ENCODE results near the gene PHGDH. TPM values are rescaled to one million over a fixed set of nuclear protein-coding genes. Genes with fewer than 3 reads are reported as not detected.

Gene PHGDH
- total and polyA plus RNA-seq, 9 of the 15 experiments (the other 6 are each of a cell fraction or from before 2014, with no cell fraction given) = 6.7 to 84.2 (median 36.2) TPM

DNA sequence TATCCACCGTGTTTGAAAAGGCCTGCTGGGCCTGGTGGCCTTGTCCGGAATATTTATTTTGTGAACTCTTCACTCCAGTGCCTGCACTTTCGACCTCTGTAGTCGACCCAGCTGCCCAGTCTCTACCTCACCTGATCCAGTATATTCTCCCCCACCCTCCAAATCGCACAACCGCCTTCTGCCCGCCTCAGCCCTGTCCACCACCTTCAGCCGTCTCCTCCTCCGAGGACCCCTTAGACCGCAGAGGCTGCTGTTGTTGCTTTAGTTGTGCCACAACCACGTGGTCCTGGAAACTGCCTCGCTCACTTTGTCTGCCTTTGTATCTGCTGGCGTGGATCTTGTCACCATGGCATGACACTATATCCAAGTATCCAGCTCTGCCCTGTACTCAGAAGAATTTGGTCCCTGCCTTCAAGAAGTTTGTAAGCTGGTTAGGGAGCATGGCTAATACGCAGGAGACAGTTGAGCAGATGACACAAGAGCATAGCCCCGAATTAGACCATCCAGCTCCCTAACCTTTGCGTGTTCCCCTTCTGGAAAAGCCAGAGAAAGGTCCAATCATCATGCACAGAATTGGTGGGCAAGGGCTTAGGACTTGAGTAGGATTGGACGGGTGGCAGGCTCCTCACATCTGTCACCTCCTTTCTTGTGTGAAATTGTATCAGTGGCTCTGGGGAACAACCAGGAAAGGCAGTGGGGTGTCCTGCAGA is 1.5 kb downstream of the PHGDH start:
- Histone ChIP-seq H4K20me1 (replicated peaks; ENCODE audit: control insufficient read depth, insufficient read depth, low read length) (peaks cover 24% of the 10 kb centered on the region), H3K4me2 (ENCODE audit: insufficient read depth, low read length) (peak overlapping the region; percentile 90), H3K9me1 (ENCODE audit: control insufficient read depth, insufficient read depth, low read length) (no peaks in the 10 kb centered on the region), H3K27ac (ENCODE audit: extremely low read depth, low read depth, low read length) (peak overlapping the region; percentile 11; the same call in 1 of the 3 replicates), H3K9me3 (replicated peaks; ENCODE audit: control insufficient read depth, insufficient read depth, low read depth, low read length) (no peaks in the 10 kb centered on the region), H3K9ac (ENCODE audit: insufficient read depth in 1 of 2, low read depth in 2 of 2, low read length in 2 of 2) (peak overlapping the region in 1 of 2 experiments; percentile 68; a peak in 3 of 4 replicates), H3K36me3 (ENCODE audit: control insufficient read depth, insufficient read depth, low read length) (no peaks in the 10 kb centered on the region), H3K27me3 (ENCODE audit: control insufficient read depth in 2 of 2, insufficient read depth in 2 of 2, low read length in 2 of 2) (peaks cover 2 to 12% of the 10 kb centered on the region in 2 experiments; a peak in 4 of 5 replicates), H3K4me3 (peak overlapping the region; percentile 68; the same call in 1 of the 2 replicates), H3K4me1 (replicated peaks in 1 of 2; ENCODE audit: control insufficient read depth in 2 of 2, insufficient read depth in 2 of 2, low read length in 2 of 2) (peaks cover 17 to 30% of the 10 kb centered on the region in 2 experiments), H2AFZ (ENCODE audit: low read depth, low read length) (peak overlapping the region; percentile 68), H3K79me2 (ENCODE audit: control insufficient read depth, insufficient read depth, low read length) (peaks cover 46% of the 10 kb centered on the region)
- ChIA-PET POLR2A (interaction anchor here (0.6 to 2.7 kb wide), 7 partner anchors 11 to 35 kb away, joined by 3 to 10 read pairs (median 3); no protein-coding TSS in a partner anchor), CTCF (ENCODE audit: low intra/inter-chr PET ratio) (no interaction called here)
- no peak for FAIRE-seq
- intact Hi-C loops (cut with micrococcal nuclease) = loop anchor here (2.0 to 5.0 kb wide), 2 partner anchors 24 to 36 kb away; no protein-coding TSS in a partner anchor
- 25% methylated on average over 17 of the region's 17 CpGs for WGBS (ENCODE audit: insufficient coverage, low coverage, missing lambda C conversion rate)
- ATAC-seq = peak; percentile 1
- in situ Hi-C loops (cut with MboI) = no loop called here
- DNase-seq (ENCODE audit: extremely low read depth in 1 of 4, low spot score in 3 of 4) = no peak
- TSS peak; percentile 47 for BruUV-seq (replicated peaks)
- TF ChIP-seq, protein P1, sequence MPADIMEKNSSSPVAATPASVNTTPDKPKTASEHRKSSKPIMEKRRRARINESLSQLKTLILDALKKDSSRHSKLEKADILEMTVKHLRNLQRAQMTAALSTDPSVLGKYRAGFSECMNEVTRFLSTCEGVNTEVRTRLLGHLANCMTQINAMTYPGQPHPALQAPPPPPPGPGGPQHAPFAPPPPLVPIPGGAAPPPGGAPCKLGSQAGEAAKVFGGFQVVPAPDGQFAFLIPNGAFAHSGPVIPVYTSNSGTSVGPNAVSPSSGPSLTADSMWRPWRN (IDR thresholded peaks at IDR 0.05; ENCODE audit: low read depth) = 0 out of 2 replicates have a peak, but pooled peaks have one; percentile 12
- TF ChIP-seq, protein P2, sequence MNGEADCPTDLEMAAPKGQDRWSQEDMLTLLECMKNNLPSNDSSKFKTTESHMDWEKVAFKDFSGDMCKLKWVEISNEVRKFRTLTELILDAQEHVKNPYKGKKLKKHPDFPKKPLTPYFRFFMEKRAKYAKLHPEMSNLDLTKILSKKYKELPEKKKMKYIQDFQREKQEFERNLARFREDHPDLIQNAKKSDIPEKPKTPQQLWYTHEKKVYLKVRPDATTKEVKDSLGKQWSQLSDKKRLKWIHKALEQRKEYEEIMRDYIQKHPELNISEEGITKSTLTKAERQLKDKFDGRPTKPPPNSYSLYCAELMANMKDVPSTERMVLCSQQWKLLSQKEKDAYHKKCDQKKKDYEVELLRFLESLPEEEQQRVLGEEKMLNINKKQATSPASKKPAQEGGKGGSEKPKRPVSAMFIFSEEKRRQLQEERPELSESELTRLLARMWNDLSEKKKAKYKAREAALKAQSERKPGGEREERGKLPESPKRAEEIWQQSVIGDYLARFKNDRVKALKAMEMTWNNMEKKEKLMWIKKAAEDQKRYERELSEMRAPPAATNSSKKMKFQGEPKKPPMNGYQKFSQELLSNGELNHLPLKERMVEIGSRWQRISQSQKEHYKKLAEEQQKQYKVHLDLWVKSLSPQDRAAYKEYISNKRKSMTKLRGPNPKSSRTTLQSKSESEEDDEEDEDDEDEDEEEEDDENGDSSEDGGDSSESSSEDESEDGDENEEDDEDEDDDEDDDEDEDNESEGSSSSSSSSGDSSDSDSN (IDR thresholded peaks at IDR 0.05; ENCODE audit: borderline replicate concordance in 1 of 2, low read depth in 2 of 2, low read length in 2 of 2) = peak in 1 of 2 experiments; percentile 9; a peak in 1 of 4 replicates
- TF ChIP-seq FOXK2 (conservative IDR thresholded peaks at IDR 0.05 in 1 of 2, IDR thresholded peaks at IDR 0.05 in 1 of 2; ENCODE audit: low read depth in 2 of 2) = no peak
- TF ChIP-seq ZNF444 (CRISPR knock-in tag; IDR thresholded peaks at IDR 0.05) = no peak
- TF ChIP-seq, protein P3, sequence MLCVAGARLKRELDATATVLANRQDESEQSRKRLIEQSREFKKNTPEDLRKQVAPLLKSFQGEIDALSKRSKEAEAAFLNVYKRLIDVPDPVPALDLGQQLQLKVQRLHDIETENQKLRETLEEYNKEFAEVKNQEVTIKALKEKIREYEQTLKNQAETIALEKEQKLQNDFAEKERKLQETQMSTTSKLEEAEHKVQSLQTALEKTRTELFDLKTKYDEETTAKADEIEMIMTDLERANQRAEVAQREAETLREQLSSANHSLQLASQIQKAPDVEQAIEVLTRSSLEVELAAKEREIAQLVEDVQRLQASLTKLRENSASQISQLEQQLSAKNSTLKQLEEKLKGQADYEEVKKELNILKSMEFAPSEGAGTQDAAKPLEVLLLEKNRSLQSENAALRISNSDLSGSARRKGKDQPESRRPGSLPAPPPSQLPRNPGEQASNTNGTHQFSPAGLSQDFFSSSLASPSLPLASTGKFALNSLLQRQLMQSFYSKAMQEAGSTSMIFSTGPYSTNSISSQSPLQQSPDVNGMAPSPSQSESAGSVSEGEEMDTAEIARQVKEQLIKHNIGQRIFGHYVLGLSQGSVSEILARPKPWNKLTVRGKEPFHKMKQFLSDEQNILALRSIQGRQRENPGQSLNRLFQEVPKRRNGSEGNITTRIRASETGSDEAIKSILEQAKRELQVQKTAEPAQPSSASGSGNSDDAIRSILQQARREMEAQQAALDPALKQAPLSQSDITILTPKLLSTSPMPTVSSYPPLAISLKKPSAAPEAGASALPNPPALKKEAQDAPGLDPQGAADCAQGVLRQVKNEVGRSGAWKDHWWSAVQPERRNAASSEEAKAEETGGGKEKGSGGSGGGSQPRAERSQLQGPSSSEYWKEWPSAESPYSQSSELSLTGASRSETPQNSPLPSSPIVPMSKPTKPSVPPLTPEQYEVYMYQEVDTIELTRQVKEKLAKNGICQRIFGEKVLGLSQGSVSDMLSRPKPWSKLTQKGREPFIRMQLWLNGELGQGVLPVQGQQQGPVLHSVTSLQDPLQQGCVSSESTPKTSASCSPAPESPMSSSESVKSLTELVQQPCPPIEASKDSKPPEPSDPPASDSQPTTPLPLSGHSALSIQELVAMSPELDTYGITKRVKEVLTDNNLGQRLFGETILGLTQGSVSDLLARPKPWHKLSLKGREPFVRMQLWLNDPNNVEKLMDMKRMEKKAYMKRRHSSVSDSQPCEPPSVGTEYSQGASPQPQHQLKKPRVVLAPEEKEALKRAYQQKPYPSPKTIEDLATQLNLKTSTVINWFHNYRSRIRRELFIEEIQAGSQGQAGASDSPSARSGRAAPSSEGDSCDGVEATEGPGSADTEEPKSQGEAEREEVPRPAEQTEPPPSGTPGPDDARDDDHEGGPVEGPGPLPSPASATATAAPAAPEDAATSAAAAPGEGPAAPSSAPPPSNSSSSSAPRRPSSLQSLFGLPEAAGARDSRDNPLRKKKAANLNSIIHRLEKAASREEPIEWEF (CRISPR knock-in tag; IDR thresholded peaks at IDR 0.05) = no peak
- TF ChIP-seq, protein P4, sequence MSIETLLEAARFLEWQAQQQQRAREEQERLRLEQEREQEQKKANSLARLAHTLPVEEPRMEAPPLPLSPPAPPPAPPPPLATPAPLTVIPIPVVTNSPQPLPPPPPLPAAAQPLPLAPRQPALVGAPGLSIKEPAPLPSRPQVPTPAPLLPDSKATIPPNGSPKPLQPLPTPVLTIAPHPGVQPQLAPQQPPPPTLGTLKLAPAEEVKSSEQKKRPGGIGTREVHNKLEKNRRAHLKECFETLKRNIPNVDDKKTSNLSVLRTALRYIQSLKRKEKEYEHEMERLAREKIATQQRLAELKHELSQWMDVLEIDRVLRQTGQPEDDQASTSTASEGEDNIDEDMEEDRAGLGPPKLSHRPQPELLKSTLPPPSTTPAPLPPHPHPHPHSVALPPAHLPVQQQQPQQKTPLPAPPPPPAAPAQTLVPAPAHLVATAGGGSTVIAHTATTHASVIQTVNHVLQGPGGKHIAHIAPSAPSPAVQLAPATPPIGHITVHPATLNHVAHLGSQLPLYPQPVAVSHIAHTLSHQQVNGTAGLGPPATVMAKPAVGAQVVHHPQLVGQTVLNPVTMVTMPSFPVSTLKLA (conservative IDR thresholded peaks at IDR 0.05) = peak; percentile 40 to 44; a peak in 2 of 4 replicates
- 0 out of 2 replicates have a peak, but pooled peaks have one; percentile 60 for TF ChIP-seq ZNF766 (CRISPR knock-in tag; conservative IDR thresholded peaks at IDR 0.05)
- no peak; the same call in 1 of the 2 replicates for TF ChIP-seq MYC (IDR thresholded peaks at IDR 0.05; ENCODE audit: low read depth, low read length)
- TF ChIP-seq MYC (CRISPR knock-in tag; IDR thresholded peaks at IDR 0.05; ENCODE audit: borderline replicate concordance, low read depth) = peak; percentile 81; the same call in 1 of the 2 replicates
- no peak for TF ChIP-seq LARP7 (IDR thresholded peaks at IDR 0.05)

All from K562 (cell line).